ENCODE measurements around the gene RNF20. TPM values are rescaled to one million over a fixed set of nuclear protein-coding genes. Genes with fewer than 3 reads are reported as not detected.

Gene RNF20
- total and polyA plus RNA-seq, 10 of the 15 experiments (the other 5 are each of a cell fraction or from before 2014, with no cell fraction given), result 7.5 to 38.9 (median 26.7) TPM

DNA sequence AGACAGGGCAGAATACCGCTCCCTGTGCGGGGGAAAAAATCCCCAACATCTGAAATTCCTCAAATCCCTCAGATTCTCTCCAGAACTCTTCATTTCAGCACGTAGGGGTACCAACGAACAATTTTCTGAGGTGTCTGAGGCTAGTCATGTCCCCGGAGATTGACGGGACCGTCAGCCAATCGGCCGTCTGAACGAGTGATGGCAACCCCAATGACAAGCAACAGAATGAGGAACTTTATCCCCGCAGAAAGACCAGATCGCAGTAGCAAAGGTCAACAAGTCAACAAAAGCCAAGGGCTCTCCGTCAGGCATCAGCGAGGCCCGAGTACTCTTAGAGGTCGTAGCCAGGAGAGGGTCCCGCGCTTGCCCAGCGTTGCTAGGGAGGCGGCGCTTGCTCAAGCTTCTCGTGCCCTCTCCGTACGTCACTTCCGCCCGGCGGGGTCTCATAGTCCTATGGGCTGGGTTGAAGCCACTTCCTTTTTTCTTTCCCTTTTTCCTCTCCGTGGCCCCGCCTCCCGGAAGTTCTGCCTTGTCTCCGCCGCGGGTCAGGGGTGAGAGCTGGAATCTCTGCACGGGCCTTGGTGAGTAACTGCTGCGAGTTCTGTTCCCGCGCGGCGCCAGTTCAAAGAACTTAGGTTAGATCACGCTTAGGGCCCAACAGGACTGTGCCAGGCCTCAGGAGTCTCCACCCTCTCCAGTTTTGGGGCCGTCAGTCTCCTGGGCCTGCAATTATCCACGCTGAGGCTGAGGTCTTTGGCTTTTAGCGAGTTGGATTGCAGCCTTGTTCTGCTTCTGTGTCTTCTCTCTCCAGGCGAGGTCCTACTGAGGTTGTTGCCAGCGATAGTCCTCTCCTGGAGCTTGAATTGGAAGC lies at the start of gene RNF20 (continued):
- TF ChIP-seq, protein P1, sequence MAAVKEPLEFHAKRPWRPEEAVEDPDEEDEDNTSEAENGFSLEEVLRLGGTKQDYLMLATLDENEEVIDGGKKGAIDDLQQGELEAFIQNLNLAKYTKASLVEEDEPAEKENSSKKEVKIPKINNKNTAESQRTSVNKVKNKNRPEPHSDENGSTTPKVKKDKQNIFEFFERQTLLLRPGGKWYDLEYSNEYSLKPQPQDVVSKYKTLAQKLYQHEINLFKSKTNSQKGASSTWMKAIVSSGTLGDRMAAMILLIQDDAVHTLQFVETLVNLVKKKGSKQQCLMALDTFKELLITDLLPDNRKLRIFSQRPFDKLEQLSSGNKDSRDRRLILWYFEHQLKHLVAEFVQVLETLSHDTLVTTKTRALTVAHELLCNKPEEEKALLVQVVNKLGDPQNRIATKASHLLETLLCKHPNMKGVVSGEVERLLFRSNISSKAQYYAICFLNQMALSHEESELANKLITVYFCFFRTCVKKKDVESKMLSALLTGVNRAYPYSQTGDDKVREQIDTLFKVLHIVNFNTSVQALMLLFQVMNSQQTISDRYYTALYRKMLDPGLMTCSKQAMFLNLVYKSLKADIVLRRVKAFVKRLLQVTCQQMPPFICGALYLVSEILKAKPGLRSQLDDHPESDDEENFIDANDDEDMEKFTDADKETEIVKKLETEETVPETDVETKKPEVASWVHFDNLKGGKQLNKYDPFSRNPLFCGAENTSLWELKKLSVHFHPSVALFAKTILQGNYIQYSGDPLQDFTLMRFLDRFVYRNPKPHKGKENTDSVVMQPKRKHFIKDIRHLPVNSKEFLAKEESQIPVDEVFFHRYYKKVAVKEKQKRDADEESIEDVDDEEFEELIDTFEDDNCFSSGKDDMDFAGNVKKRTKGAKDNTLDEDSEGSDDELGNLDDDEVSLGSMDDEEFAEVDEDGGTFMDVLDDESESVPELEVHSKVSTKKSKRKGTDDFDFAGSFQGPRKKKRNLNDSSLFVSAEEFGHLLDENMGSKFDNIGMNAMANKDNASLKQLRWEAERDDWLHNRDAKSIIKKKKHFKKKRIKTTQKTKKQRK (IDR thresholded peaks at IDR 0.05; ENCODE audit: low read depth, low read length), result no peak
- TF ChIP-seq POU2F2 (IDR thresholded peaks at IDR 0.05; ENCODE audit: borderline replicate concordance, low read depth, low read length) (peak; percentile 32; the same call in 1 of the 3 replicates), YY1 (IDR thresholded peaks at IDR 0.05; ENCODE audit: low read depth, low read length) (no peak), SRF (IDR thresholded peaks at IDR 0.05; ENCODE audit: low read depth in 2 of 2, low read length in 2 of 2) (no peak), TCF7 (IDR thresholded peaks at IDR 0.05; ENCODE audit: borderline replicate concordance) (no peak), NRF1 (conservative IDR thresholded peaks at IDR 0.05; ENCODE audit: low read depth, low read length) (0 out of 2 replicates have a peak, but pooled peaks have one; percentile 9), WRNIP1 (IDR thresholded peaks at IDR 0.05; ENCODE audit: borderline replicate concordance, low read depth, low read length) (no peak), RB1 (IDR thresholded peaks at IDR 0.05; ENCODE audit: borderline replicate concordance) (0 out of 2 replicates have a peak, but pooled peaks have one; percentile 41), POLR2AphosphoS5 (IDR thresholded peaks at IDR 0.05; ENCODE audit: low read length) (peak; percentile 57; the same call in 1 of the 2 replicates), SUPT20H (IDR thresholded peaks at IDR 0.05; ENCODE audit: borderline replicate concordance, control insufficient read depth, low read depth, low read length) (no peak), DPF2 (IDR thresholded peaks at IDR 0.05) (peak; percentile 92), ZBTB11 (CRISPR knock-in tag; IDR thresholded peaks at IDR 0.05) (no peak), SPI1 (IDR thresholded peaks at IDR 0.05; ENCODE audit: borderline replicate concordance, insufficient read depth, low read depth, low read length) (peak; percentile 93), BRCA1 (IDR thresholded peaks at IDR 0.05; ENCODE audit: low read depth, low read length) (no peak), SP1 (IDR thresholded peaks at IDR 0.05; ENCODE audit: low read depth, low read length) (peak; percentile 81), PAX5 (IDR thresholded peaks at IDR 0.05; ENCODE audit: borderline replicate concordance, low read depth, low read length) (no peak), ASH2L (IDR thresholded peaks at IDR 0.05; ENCODE audit: borderline replicate concordance, low read depth) (0 out of 2 replicates have a peak, but pooled peaks have one; percentile 44)
- TF ChIP-seq, protein P2, sequence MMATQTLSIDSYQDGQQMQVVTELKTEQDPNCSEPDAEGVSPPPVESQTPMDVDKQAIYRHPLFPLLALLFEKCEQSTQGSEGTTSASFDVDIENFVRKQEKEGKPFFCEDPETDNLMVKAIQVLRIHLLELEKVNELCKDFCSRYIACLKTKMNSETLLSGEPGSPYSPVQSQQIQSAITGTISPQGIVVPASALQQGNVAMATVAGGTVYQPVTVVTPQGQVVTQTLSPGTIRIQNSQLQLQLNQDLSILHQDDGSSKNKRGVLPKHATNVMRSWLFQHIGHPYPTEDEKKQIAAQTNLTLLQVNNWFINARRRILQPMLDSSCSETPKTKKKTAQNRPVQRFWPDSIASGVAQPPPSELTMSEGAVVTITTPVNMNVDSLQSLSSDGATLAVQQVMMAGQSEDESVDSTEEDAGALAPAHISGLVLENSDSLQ (IDR thresholded peaks at IDR 0.05), result peak; percentile 99

Measured in GM12878 (cell line).